Cortex of kidney (tissue), 1 donor: ENCODE data around the gene RHO.
"Not testable (repeated sequence)": the region's sequence is repeated elsewhere in the genome, so short reads cannot be mapped to it uniquely, and the experiment has no call there.

Experiments
- DNase-seq: peaks from one replicate; lab custom pipeline; 2025; lab: John Stamatoyannopoulos, UW

The RHO gene

DNA sequence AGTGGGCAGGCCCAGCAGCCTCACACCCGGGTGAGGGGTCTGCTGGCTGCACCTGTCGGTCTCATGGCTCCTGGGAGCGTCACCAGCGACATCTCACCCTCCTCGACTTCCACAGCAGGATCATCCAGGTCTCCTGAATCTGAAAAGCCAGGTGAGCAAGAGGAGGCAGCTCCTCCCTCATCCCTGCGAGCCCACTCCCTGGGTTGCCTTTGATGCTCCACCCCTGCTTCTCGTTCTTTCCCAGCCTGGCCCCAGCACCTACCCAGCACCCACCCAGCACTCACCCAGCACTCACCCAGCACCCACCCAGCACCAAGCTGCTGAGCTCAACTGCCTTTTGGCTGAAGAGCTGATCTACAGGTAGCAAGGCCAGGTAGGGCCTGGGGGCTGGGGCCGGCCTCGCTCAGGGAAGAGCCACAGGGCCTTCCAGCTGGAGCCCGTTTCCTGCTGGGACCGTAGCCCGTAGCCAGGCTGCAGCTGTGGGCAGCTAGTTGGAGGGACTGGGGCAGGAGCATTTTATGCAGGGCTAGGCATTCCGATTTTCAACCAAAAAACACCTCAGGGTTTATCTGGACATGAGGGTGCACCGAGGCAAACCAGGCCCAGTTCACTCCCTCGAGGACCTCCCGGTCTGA, 14.8 kb downstream of the RHO start, which contains the start of gene H1-8:
H1-8 (plus strand) TSS at position 20 of the 635 bp plus-strand sequence; CDS start at position 64, 44 bp downstream.
- no peak for DNase-seq

DNA sequence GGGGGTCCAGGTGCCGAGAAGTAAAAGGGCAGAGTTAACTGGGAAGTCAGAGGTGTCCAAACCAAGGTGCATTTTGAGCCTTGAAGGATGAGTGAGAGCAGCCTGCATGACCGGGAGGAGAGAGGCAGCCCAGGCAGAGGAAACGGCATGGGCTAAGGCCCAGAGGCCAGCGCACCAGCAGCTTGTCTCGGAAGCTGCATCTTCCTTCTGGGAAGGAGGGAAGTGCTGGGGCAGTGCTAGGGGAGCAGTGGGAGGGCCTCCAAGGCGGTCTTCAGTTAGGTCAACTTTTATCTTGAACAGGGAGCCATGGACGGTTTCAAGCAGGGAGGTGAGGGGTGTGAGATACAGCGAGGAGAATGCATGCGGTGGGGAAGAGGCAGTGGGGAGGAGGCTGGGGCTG, 15.6 kb downstream of the RHO start:
- no peak for DNase-seq

DNA sequence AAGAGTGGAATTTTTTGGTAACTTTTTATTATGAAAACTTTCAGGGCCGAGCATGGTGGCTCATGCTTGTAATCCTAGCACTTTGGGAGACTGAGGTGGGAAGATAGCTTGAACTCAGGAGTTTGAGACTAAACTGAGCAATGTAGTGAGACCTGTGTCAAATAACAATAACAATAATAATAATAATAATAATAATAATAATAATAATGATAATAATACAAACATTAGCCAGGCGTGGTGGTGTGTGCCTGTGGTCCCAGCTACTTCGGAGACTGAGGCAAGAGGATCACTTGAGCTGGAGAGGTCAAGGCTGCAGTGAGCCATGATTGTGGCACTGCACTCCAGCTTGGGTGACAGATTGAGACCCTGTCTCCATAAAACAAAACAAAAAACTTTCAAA, 17.5 kb downstream of the RHO start:
- DNase-seq, result not testable (repeated sequence)

DNA sequence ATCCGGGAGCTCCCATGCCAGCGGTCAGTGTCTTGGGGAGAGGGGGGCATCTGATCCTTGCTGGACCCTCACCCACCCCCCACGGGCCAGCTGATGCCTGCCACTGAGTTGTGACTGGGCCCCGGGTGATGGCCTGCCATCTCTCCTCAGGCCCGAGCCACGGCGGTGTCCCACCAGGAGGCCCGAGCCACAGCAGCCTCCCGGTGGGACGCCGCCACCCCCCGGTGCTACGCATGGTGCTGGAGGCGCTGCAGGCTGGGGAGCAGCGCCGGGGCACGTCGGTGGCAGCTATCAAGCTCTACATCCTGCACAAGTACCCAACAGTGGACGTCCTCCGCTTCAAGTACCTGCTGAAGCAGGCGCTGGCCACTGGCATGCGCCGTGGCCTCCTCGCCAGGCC, 18.8 kb downstream of the RHO start:
- DNase-seq, result no peak

DNA sequence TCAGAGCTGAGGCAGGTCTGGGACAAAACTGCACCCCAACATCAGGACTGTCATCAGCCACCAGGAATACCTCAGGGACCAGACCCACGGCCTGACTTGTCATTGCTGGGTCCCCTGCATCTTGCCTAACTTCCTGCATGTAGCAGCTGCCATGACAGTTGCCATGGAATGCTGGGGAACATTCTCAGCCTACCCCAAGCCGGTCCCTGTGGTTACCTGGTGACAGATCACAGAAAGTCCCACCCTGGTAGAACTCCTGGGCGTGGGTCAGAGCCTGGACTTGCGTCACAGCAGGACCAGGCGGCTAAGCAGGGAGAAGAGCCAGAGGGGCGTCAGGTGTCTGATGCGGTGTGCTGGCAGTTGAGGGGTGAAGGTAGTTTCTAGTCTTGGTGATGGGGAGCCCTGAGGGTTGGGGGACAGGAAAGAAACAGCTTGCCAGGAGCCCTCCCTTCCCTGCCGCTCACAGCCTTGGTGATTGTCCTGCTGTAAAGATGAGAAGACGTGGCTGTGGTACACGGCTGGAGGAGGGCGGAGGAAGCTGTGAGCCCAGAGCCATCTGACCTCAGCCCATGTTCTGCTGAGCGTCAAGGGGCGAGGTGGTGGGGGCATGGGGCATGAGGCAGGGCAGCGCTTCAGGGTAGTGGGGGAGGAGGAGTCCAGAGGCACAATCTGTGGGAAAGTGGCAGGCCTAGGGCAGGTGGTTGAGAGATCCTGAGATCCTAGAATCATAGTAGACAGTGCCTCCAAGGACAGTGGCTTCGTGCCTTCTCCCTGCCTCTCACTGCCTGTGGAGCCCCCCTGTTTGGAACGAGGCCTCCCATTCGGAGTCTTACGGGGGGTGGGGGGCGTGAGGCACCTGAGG, 19.9 kb downstream of the RHO start:
- no peak for DNase-seq

DNA sequence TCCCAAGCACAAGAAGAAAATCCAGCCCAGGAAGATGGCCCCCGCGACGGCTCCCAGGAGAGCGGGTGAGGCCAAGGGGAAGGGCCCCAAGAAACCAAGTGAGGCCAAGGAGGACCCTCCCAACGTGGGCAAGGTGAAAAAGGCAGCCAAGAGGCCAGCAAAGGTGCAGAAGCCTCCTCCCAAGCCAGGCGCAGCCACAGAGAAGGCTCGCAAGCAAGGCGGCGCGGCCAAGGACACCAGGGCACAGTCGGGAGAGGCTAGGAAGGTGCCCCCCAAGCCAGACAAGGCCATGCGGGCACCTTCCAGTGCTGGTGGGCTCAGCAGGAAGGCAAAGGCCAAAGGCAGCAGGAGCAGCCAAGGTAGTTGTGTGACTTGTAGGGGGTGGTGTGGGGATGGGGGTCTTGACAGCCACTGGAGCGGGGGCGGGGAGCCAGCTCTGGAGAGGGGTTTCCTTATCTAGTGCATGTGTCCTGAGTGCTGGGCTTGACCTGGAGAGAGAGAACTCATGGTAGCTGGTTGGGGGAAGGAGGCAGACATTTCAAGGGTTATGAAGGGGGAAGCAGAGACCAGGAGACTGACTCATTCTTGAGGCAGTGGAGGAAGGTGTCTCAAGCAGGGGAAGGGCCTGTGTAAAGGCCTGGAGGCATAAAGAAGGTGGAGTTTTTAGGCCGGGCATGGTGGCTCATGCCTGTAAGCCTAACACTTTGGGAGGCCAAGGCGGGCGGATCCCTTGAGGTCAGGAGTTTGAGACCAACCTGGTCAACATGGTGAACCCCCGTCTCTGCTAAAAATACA, 20.8 kb downstream of the RHO start:
- DNase-seq, result no peak

DNA sequence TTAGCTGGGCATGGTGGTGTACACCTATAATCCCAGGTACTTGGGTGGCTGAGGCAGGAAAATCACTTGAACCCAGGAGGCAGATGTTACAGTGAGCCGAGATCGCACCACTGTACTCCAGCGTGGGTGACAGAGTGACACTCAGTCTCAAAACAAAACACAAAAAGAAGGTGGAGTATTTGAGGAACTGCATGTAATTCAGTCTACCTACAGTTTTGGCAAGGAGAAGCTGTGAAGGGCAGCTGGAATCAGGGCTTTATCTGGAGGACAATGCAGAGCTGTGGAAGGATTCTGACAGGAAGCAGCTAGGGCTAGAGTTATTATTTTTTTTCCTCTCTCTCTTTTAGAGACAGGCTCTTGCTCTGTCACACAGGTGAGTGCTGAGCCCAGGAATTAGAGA, 21.4 kb downstream of the RHO start:
- no peak for DNase-seq

DNA sequence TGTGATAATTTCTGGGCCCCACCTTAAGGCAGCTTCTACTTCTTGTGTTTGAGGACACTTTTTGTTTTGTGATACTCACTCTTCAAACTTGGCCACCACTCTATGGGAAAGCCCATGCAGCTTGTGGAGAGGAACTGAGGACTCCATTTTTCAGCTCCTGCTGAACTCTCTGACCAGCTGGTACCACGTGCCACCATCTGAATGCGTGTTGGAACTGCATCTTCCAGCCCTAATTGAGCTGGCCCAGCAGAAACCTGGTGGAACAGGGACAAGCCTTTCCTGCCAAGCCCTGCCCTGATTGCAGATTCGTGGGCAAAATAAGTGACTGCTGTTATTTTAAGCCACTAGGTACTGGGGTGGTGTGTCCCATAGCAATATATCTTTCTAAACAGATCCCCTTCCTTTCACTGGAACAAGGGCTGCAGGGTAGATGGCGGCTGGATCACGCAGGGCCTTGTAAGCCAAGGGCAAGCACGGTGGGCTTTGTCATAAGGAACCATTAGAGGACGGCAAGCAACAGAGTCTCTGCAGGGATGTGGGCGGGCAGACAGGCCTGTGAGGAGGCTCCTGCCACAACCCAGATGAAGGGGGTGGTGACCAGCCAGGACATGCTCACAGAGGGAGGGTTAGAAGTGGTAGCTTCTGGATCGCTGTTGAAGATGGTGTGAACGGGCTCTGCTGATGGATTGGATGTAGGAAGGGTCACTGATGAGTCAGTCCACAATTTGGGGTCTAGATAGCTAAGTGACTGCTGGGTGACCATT, 24.0 kb downstream of the RHO start:
- no peak for DNase-seq

DNA sequence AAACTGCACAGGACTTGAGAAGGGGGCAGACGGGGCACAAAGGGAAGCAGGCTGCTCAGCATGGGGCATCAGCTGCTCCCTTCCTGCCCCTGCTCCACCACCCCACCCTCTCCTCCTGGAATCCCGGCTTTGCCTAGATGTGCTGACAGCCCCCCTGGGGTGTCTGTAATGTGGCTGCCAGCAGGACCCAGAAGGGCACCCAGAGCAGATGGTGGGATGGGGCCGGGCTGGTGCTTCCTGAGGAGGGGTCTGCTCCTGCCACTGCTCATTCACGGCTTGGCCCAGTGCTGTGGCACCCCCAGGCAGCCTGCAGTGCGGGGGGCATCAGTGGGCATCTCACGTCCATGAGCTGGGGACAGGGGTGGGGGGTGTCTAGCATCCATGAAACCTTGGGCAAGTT, 24.7 kb downstream of the RHO start:
- DNase-seq, result no peak

DNA sequence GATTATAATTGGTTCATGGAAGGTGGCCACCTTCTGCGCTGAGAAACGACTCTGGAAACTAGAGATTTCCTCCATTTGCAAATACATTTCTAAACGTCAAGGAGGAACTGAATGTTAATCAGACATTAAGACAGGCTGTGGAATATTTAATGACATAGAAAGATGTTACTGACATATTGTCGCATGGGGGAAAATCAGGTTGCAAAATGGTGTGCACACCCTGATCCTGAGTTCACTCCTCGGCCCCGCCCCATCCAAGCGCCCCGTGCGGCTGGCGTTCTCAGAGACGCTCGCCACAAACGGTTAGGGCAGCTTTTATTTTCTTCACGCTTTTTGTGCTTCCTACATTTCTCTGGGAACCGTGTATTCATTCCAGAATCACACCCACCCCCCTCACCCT, 25.3 kb downstream of the RHO start:
- no peak for DNase-seq

DNA sequence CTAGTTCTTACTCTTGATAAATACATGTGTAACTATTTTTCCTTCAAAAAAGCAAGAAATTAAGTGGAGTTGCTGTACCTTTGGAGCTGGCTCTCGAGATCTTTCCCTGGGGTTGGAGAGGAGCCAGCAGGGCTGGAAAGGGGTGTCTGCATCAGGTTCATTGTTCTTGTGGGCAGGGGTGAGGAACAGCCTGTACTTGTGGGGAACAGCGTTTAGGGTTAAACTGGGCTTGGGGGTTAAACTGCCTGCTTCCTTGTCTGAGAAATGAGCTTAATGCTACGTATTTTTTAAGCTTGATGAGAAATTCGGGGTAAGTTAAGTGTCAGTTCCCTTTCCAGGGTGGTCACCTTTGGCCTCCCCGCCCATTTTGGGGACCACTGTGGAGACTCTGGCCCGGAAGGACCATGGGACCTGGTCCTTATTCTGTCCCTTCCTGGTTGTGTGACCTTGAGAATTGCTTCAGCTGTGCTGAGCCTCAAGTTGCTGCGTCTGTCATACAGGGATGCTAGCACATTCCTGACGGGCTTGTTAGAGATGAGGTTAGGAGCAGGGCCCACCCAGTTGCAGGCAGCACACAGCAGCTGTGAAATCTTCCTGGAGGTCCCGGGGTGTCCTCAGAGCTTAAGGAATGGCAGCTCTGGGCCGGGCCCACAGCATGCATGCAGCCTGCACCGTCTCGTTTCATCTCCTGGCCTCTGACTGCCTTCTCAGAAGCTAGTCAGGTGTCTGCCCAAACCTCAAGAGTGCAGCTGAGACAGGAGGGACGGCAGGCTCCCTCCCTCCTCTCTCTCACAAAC, 26.1 kb downstream of the RHO start:
- DNase-seq, result no peak

DNA sequence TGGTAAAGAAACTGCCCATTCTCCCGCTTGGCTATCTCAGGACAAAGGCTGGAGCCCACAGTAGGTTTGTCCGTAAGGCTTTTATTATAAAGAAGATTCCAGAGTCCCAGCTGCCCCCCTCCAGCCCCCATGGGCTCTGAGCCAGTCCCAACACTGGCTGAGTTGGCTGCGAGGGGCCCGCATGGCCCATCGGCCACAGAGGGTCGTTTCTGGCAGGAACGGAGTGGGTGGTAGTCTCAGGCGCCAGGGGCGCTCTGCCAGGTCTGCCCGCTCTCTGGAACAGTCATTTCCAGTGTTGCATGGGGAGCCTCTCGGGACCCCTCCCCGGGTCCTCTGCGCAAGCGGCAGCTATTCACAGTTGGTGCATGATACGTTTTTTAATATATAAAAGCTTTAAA, 26.7 kb downstream of the RHO start:
- DNase-seq, result no peak

DNA sequence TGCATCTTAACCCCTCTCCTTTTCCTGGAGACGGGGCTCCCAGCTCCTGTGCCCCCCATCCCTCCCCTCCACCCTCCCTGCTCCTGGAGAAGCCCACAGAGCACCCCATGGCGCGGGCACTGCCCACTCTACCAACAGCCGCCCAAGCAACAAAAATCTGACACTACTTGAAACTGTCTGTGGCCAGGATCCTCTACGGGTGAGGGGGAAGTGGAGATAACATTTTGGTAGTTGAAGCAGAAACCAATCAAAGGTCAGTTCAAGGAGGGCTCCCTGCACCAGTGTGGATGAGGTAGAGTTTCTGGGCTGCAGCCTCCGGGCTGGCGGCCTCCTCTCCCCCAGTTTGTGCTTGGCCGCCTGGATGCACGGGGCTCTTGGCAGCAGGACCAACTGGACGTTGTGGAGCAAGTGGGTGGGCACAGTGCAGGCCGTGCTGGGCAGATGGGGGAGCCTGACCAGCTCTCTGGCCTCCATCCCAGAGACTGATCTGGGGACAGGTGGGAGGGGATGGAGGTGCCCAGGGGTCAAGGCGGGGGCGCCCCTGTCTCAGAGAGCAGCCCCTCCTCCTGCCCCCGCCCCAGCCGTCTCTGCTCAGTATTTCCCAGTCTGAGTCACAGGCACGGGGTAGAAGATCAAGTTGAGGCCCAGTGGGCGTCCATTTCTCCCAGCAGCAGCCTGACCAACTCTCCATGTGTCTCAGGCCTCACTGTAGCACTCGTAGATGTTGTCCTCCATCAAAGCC, 27.3 kb downstream of the RHO start:
- no peak for DNase-seq

DNA sequence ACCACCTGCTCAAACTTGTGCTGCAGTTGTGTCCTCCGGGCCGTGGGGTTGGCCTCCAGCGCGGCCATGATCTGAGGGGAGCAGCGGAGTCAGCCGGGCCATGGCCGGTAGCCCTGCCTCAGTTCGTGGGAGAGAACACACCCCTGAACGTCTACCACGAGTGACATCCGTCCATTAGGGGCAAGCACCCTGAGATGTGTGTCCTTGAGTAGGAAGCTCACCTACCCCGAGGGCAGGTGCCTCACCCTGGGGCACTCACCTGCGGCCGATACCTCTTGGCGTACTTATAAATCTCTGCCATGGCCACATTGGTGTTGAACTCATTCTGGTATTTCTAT, 27.9 kb downstream of the RHO start:
- no peak for DNase-seq

DNA sequence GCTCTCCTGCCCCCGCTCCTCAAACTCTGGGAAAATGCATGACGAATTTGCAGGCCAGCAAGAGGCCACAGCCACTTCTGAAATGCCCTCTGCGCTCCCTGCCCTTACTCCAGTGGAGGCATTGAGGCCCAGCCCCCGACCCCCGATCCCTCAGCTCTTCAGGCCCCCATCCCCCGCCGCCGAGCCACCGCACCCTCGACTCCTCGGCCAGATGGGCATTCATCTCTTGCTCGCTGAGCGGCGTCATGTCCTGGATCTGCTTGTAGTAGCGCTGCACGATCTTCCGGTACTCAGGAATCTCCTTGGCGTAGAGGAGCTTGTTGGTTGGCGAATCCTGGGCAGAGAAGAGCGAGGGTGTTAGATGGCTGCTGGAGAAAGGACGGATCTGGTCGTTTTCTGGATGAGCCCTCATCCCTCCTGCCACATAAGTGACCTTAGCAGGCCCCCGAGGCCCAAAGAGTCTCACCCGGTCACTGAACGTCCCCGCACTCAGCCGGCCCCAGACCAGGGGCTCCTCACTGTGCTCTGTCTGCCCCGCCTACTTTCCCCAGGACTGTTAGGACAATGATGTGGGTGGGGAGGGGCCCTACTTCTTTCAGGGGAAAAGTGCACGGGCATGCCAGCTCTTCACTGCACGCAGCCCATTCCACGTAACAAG, 28.6 kb downstream of the RHO start:
- no peak for DNase-seq

DNA sequence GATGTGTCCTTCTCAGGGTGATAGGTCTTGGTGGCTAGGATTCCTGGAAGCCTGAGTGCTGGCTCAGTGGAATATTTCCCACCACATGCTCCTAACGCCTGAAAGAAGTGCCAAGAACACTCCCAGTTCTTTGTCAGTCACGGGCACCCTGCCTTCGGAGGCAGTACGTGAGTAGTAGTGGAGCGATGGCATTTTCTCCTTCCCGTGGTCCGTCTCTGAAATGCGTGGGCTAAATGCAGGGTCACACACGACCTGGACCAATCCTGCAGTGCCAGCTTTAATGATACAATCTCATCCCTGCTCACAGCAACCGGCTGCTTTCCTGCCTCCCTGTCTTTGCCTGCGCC, 29.1 kb downstream of the RHO start:
- no peak for DNase-seq

DNA sequence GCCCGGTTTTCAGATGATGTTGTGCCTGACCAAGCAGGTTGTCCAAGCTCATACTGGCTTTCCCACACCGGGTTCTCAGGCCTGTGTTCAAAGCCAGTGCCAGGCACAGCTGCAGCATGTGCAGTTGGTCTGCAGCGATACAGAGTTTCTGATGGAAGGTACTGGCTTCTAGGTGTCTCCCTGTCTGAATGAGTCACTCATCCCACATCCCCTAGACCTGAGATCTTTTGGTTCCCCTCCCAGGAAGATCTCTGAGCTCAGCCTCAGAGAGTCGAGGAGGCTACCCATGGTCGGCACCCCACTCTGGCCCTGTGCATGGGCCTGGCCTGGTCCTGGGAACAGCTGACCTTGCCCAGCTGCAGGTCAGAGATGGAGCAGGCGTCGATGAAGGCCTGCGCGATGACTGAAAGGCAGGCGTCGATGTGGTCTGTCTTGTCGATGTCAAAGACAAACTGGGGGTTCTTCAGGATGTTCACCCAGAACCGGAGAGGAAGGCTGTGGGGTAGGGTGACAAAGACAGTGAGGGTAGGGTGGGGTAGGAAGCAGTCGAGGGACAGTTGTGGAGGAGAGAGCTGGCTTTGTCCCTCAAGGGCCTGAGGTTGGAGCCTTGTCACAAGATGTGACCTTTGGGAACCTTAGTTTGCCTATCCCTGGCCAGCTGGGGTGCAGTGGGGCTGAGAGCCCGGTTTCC, 29.8 kb downstream of the RHO start:
- DNase-seq, result no peak

DNA sequence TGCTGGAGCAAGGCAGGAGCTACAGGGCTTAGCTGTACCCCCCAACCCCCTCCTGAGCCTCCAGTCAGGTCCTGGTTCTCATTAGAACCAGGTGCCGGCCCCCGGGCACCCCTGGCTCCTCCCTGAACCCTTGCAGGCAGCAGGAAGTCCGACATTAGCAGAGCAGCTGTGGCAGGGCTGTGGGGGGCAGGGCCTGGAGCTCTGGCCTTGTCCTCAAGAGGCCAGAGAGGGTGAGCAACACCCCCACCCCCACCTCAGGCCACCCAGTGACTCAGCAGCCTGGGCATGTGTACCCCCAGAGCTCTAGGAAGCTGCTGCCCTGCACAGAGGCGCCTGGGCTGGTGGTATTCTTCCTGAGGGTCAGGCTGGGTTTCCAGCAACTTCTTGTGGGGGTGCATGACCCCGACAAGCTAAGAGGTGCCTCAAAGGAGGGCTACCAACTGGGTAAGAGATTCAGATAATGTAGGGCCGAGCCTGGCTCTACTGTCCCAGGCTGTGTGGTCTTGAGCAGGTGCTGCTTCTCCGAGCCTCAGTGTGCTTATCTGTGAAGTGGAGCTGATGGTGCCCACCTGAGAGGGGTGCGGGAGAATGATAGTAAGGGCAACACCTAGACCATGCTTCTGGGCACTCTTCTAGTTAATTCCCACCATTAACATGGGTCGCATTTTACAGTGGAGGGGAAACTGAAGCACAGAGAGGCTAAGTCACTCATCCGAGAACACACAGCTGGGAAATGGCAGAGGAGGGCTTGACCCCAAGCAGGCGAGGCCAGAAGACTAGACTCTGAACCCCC, 30.5 kb downstream of the RHO start:
- DNase-seq, result no peak
